GM13976 (cell line): Measurements from ENCODE around the gene PGAP1.

ENCODE experiments used
- DNase-seq: peaks from one replicate; pipeline ENCODE4 v3.0.0; 2012; ENCODE audit warnings: low spot score
- CTCF ChIP-seq: IDR thresholded peaks from 2 replicates; pipeline ENCODE4 v1.5.1; 2012; ENCODE audit warnings: borderline replicate concordance, mild to moderate bottlenecking; ENCODE audit not compliant: insufficient read depth; ENCODE audit errors: extremely low read depth, missing control alignments, control extremely low read depth
- in situ Hi-C: fragments of 300-500 bp; cut with MboI; formaldehyde crosslinking; loops from one replicate; pipeline ENCODE4 v1.12.0; 2022; ENCODE audit warnings: low sequenced_read_pairs, mixed read lengths, inconsistent platforms; ENCODE audit not compliant: unreplicated experiment

Gene PGAP1

GRCh38 chr2:196939371-196939770, 12.9 kb upstream of the PGAP1 start:
- TF ChIP-seq CTCF, result no peak

GRCh38 chr2:196935432-196935831, 8.9 kb upstream of the PGAP1 start:
- TF ChIP-seq CTCF, result no peak
- in situ Hi-C loops, result no loop called here
- DNase-seq, result no peak

More at GRCh38 chr2:196939371-196939770, 12.9 kb upstream of the PGAP1 start:
- in situ Hi-C loops, result no loop called here
- no peak for DNase-seq

- no peak for TF ChIP-seq CTCF
- in situ Hi-C loops, result no loop called here
- no peak for DNase-seq
Observed at GRCh38 chr2:196934672-196935071, 8.2 kb upstream of the PGAP1 start.

- no peak for DNase-seq
- no peak for TF ChIP-seq CTCF
- in situ Hi-C loops, result no loop called here
Observed at GRCh38 chr2:196931555-196931954, 5.0 kb upstream of the PGAP1 start.

GRCh38 chr2:196927376-196928225, 1.1 kb upstream of the PGAP1 start:
- DNase-seq, result peak; percentile 34
- no peak for TF ChIP-seq CTCF
- in situ Hi-C loops, result no loop called here

GRCh38 chr2:196925768-196926561, 542 bp downstream of the PGAP1 start:
- TF ChIP-seq CTCF, result no peak
- DNase-seq, result peak; percentile 38
- in situ Hi-C loops, result no loop called here
